A549 (cell line): ENCODE results near the gene PPP1R7.

Experiments used
- CBX2 ChIP-seq: fragments of 200-600 bp; sonication (generic); IDR thresholded peaks from 2 replicates; pipeline ENCODE4 v1.6.1; 2016; ENCODE audit warnings: low read depth, mild to moderate bottlenecking, borderline replicate concordance
- CTCF ChIP-seq: fragments of >200 bp; sonication (Bioruptor Twin); formaldehyde crosslinking; IDR thresholded peaks from 3 replicates; pipeline ENCODE4 v1.5.1; 2016
- EP300 ChIP-seq, 2 experiments: fragments of >200 bp; sonication (Bioruptor Twin); formaldehyde crosslinking; IDR thresholded peaks; 2 replicates in 1 of 2; 3 replicates in 1 of 2; pipeline ENCODE4 v1.6.1; 2016 to 2017
- FOXS1 ChIP-seq: fragments of 250-450 bp; sonication (Bioruptor Pico); IDR thresholded peaks from 2 replicates; pipeline ENCODE4 v1.5.0; 2020; ENCODE audit warnings: mild to moderate bottlenecking, moderate library complexity
- KDM1A ChIP-seq: fragments of 200-600 bp; sonication (generic); IDR thresholded peaks from 2 replicates; pipeline ENCODE4 v1.6.1; 2016; ENCODE audit warnings: low read depth, mild to moderate bottlenecking
- MAFK ChIP-seq: fragments of 450-650 bp; IDR thresholded peaks from 2 replicates; pipeline ENCODE4 v1.6.1; 2014; ENCODE audit not compliant: partially characterized antibody
- MYC ChIP-seq: IDR thresholded peaks from 2 replicates; pipeline ENCODE4 v1.6.1; 2012; ENCODE audit warnings: mild to moderate bottlenecking, inconsistent platforms, low read length, improper control_type of control experiment, borderline replicate concordance
- POLR2A ChIP-seq: IDR thresholded peaks from 2 replicates; pipeline ENCODE4 v1.6.1; 2012; ENCODE audit warnings: mild to moderate bottlenecking, low read length
- SMC3 ChIP-seq: fragments of >200 bp; sonication (Bioruptor Twin); formaldehyde crosslinking; IDR thresholded peaks from 3 replicates; pipeline ENCODE4 v1.6.1; 2018; ENCODE audit warnings: inconsistent platforms
- TF ChIP-seq, protein P1 (sequence below): fragments of 200-600 bp; sonication (generic); IDR thresholded peaks from 2 replicates; pipeline ENCODE4 v1.6.1; 2016; ENCODE audit warnings: antibody characterized with exemption, mild to moderate bottlenecking, moderate library complexity
- TF ChIP-seq, protein P2 (sequence below): fragments of 150-350 bp; IDR thresholded peaks from 2 replicates; pipeline ENCODE4 v1.6.1; 2014; ENCODE audit warnings: low read depth, mild to moderate bottlenecking, low read length

DNA sequence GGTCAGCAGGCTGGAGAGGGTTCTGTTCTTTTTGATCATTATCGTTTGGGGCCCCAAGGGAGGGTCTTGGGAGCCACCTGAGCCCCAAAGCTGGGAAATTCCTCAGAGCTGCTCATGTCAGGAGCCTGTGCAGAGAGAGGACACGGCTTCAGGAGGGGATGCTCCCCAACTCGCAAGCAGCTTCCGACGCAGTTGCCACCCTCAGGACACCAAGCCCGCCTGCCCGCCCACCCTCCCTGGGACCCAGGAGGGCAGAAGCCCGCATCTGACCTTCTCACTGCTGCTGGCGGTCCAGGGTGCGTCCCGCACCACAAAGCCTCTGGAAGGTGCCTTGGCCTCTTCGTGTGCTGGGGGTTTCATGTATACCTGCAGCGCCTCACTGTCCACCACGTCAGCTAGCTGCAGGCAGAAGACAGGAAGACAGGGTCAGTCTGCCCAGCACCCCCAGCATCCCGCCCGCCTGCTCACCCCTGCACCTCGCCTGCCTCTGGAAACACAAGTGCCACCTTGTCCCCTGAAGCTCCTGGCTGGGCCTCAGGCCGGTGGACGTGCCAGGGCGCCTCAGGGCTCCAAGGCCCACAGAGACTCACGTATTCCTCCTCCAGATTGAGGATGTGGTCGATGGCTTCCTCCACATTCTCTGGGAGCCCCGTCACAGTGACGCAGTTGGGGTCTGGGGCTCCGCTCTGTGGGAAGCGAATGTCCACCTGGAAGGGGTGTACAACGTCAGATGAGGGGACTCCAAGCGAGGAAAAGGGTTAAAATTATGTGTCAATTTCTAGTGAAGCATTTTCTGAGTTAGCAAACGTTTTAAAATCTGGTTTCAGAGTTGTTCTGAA lies 79.5 kb downstream of the PPP1R7 start:
- no peak for TF ChIP-seq CTCF
- no peak for TF ChIP-seq POLR2A
- no peak for TF ChIP-seq MYC
- no peak for TF ChIP-seq MAFK
- no peak for TF ChIP-seq CBX2
- TF ChIP-seq, protein P1, sequence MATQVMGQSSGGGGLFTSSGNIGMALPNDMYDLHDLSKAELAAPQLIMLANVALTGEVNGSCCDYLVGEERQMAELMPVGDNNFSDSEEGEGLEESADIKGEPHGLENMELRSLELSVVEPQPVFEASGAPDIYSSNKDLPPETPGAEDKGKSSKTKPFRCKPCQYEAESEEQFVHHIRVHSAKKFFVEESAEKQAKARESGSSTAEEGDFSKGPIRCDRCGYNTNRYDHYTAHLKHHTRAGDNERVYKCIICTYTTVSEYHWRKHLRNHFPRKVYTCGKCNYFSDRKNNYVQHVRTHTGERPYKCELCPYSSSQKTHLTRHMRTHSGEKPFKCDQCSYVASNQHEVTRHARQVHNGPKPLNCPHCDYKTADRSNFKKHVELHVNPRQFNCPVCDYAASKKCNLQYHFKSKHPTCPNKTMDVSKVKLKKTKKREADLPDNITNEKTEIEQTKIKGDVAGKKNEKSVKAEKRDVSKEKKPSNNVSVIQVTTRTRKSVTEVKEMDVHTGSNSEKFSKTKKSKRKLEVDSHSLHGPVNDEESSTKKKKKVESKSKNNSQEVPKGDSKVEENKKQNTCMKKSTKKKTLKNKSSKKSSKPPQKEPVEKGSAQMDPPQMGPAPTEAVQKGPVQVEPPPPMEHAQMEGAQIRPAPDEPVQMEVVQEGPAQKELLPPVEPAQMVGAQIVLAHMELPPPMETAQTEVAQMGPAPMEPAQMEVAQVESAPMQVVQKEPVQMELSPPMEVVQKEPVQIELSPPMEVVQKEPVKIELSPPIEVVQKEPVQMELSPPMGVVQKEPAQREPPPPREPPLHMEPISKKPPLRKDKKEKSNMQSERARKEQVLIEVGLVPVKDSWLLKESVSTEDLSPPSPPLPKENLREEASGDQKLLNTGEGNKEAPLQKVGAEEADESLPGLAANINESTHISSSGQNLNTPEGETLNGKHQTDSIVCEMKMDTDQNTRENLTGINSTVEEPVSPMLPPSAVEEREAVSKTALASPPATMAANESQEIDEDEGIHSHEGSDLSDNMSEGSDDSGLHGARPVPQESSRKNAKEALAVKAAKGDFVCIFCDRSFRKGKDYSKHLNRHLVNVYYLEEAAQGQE = no peak
- TF ChIP-seq FOXS1 (CRISPR knock-in tag) = no peak
- no peak for TF ChIP-seq EP300 (IDR thresholded peaks at IDR 0.05)
- TF ChIP-seq SMC3 = no peak
- TF ChIP-seq KDM1A = no peak
- TF ChIP-seq, protein P2, sequence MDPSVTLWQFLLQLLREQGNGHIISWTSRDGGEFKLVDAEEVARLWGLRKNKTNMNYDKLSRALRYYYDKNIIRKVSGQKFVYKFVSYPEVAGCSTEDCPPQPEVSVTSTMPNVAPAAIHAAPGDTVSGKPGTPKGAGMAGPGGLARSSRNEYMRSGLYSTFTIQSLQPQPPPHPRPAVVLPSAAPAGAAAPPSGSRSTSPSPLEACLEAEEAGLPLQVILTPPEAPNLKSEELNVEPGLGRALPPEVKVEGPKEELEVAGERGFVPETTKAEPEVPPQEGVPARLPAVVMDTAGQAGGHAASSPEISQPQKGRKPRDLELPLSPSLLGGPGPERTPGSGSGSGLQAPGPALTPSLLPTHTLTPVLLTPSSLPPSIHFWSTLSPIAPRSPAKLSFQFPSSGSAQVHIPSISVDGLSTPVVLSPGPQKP = no peak
